HG03558 (cell line): Measurements from ENCODE around the gene POC1A.
"Not testable (repeated sequence)": the region's sequence is repeated elsewhere in the genome, so short reads cannot be mapped to it uniquely, and the experiment has no call there.

ENCODE experiments used
- ATAC-seq: cut with Tn5 transposase; IDR thresholded peaks from one replicate; pipeline ENCODE4 v1.9.1; 2021; ENCODE audit warnings: moderate number of reproducible peaks; ENCODE audit not compliant: unreplicated experiment; ENCODE audit errors: extremely low read depth

Gene POC1A

DNA sequence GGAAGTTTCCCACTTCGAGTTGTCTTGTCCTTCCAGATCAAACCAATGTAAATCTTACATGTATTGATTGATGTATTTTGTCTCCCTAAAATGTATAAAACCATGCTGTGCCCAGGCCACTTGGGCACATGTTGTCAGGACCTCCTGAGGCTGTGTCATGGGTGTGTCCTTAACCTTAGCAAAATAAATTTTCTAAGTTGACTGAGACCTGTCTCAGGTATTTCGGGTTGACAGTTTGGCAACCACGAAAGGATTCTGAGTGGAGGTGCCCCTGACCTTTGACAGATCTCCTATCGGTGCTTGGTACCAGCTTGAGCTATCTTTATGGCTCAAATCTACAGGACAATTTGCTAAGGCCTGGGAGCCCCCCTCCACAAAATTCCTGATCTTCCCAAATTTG lies 1.7 kb upstream of the POC1A start:
- ATAC-seq, result no peak

- no peak for ATAC-seq
Measured at GRCh38 chr3:52153389-52154096, 680 bp downstream of the POC1A start.

DNA sequence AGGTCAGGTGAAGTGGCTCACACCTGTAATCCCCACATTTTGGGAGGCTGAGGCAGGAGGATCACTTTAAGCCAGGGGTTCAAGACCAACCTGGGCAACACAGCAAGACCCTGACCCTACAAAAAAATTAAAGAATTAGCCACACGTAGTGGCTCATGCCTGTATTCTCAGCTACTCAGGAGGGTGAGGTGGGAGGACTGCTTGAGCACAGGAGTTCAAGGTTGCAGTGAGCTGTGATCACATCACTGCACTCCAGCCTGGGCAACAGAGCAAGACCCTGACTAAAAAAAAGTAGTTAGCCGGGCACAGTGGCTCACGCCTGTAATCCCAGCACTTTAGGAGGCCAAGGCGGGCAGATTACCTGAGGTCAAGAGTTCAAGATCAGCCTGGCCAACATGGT lies 2.2 kb downstream of the POC1A start:
- not testable (repeated sequence) for ATAC-seq

GRCh38 chr3:52150860-52151259 lies 3.4 kb downstream of the POC1A start:
- ATAC-seq, result no peak

- no peak for ATAC-seq
Measured at GRCh38 chr3:52150357-52150756, 3.9 kb downstream of the POC1A start.

DNA sequence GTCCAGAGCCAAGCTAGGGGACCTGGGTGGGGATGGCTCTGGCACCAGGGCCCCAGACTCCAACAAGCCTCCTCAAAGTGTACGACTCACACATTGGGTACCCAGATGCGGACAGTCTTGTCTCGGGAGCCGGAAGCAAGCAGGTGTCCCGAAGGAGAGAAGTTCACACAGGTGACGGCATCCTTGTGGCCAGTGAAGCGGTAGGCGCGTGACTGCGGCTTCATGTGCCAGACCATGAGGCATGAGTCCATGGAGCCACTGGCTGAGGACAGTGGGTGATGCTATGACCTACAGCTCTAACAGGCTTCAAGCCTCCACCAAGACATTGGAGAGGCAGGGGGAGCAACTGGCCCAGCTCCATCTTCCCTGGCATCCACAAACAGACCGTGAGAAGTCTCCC lies 4.5 kb downstream of the POC1A start:
- no peak for ATAC-seq

GRCh38 chr3:52149021-52149420 lies 5.2 kb downstream of the POC1A start:
- no peak for ATAC-seq

DNA sequence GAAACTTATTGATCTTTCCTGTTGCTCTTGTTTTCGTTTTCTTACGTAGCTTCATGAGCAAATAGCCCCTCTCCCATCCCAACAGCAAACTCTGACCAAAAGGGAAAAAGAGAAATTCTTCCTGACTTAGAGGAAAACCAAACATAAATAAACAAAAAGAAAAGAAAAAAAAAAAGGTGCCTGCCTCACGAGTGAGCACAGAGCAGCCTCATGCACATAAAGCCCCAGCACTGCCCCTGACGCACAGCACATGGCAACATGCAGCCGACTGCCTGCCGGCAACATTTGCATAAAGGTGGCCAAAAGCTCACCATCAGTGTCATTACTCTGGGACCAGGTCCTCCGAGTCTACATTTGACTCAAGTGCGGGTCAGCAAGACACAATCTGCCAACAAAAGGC lies 6.4 kb downstream of the POC1A start:
- no peak for ATAC-seq

DNA sequence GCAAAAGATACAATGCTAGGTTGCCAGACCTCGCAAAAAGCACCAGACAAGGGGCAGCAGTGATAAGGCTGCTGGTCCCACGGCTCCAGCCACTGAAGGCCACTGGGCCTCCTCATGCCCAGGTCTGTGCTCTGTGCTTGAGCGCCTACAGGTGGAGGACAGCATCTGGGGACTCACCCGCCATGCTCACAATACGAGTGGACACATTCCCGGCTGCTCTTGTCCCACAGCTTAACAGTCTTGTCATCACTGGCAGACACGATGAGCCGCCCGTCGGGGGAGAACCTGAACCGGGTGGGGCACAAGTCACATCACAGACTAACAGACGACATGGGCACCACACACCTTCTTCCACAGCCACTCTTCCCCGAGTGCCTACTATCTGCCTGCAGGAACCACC lies 7.4 kb downstream of the POC1A start:
- no peak for ATAC-seq

- no peak for ATAC-seq
Measured at GRCh38 chr3:52146189-52146588, 8.0 kb downstream of the POC1A start.

DNA sequence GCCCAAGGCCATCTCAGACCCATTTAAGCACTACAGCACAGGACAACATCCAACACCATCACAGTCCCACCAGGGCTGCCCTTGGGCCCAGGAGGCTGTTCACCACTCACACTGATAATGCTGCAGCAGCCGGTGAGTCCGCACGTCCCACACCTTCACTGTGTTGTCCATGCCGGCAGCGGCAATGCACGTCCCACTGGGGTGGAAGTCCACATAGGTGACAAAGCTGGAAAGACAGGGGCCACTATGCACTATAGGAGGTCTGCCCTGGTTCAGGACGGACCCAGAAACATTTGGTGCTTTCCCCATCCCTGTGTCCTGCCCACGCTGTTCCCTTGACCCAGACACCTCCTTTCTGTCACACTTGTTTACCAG lies 8.5 kb downstream of the POC1A start:
- no peak for ATAC-seq

GRCh38 chr3:52144796-52145735 lies 9.2 kb downstream of the POC1A start:
- no peak for ATAC-seq

GRCh38 chr3:52144034-52144795 lies 10.0 kb downstream of the POC1A start:
- no peak for ATAC-seq

DNA sequence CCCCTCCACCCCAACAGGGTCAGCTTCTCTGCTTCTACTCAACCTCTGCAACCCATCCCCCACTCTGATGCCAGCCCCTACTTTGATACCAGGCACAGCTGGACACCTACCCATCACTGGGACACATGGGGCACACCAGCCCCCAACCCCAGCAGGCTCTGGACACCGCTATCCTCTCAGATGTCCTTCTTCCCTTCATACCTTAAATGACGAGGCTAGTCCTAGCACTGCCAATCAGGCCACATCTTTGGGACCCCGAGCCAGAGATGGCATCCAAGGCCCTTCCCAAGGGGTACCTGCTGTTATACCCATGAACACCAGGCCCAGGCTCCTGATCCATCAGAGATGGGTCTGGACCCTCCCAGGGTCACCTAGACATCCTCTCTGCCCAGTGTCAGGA lies 10.6 kb downstream of the POC1A start:
- no peak for ATAC-seq

DNA sequence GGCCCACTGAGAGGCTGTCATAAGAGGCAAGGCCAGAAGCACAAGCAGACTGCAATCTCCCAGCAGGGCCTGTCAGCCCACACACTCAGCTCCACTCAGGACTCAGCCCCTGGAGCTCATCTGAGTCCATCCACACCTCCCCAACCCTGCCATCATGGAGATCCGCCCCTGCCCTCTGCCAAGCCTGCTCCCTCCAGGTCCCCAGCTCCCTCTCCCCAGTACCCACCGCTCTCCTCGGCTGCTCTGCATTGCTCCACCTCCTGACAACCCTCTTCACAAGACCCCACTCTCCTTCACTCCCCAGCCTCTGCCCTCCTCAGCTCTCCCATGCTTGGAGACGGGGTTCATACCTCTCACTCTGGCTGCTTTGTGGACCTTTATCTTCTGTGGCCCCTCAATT lies 11.1 kb downstream of the POC1A start:
- no peak for ATAC-seq

DNA sequence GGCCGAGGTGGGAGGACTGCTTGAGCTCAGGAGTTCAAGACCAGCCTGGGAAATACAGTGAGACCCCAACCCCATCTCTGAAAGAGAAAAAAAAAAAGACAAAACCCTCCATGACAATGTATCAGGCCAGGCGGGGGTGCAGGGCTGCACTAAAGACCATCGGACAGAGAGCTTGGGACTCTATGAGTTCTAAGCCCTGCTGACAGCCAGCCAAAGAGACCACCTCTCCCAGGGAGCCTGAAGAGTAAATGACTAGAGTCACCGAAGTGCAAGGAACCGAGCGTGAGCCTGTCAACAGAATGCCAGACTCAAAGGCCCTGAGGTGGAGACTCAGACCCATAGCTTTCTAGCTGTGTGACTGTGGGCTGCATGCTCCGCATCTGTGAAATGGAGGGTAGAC lies 12.5 kb downstream of the POC1A start:
- no peak for ATAC-seq

- ATAC-seq, result no peak
Measured at GRCh38 chr3:52140769-52141168, 13.5 kb downstream of the POC1A start.

- ATAC-seq, result no peak
Measured at GRCh38 chr3:52140000-52140399, 14.2 kb downstream of the POC1A start.

DNA sequence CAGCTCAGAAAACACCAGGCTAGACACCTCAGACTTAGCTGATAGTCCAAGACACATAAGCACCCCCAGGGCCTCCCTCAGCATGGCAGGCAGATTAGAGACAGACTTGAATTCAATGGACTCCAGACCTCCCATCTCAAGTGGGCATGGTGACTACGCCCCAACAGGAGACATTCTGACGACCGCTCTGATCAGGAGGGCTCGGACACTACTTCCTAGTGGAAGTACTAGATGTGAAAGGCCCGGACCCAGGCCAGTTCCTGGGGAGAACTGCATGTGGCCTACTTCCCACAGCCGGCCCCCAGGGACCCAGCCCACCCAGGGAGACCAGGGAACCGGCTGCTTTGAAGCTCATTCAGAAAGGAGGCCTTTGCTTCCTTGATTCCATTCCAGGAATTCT lies 16.9 kb downstream of the POC1A start:
- no peak for ATAC-seq

DNA sequence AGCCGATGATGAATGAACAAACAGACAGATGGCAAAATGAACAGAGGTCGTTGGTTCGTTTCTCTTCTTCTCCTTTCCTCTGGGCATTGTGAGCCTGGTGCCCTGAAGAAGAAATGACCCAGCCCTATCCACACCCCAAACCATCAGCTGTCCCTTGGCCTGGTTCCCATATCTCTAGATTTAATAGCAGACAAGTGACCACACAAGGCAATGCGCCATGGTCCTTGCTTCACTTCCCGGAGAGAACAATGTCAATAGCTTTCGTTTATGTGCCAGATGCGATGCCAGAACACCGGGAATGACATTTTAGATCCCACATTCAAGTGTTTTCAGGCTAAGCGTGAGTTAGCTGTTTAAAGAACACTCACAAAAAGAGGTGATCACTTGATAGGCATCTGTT lies 17.7 kb downstream of the POC1A start:
- ATAC-seq, result no peak

DNA sequence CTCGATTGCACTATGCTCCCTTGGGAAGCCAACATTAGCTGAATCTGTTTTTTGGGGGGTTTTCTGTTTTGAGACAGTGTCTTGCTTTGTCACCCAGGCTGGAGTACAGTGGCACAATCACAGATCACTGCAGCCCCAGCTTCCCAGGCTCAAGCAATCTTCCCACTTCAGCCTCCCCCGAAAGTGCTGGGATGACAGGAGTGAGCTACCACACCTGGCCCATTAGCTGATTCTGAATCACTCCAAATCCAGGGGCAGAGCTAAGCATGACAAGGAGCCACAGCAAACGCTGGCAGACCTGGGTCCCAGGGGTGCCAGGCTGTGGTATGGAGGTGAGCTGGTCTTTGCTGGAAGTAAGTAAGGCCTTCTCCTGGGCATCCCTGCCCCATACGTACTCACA lies 18.9 kb downstream of the POC1A start:
- no peak for ATAC-seq
